Fibroblast of villous mesenchyme (primary cell): Measurements from ENCODE around the gene DGKE. TPM values are rescaled to one million over a fixed set of nuclear protein-coding genes. Genes with fewer than 3 reads are reported as not detected.
A peak's percentile ranks its signal among the peaks of the same experiment; 100 is the strongest.

Experiments used
- DNase-seq: peaks from one replicate; pipeline ENCODE4 v3.0.0-alpha.2; 2010; ENCODE audit warnings: low read depth
- H3K4me3 ChIP-seq: 2 replicates; pipeline ENCODE4 v1.5.1; 2011; ENCODE audit warnings: low read depth, mild to moderate bottlenecking, low read length
- CTCF ChIP-seq: IDR thresholded peaks from 2 replicates; pipeline ENCODE4 v1.5.1; 2012; ENCODE audit warnings: low read depth, mild to moderate bottlenecking, low read length; ENCODE audit not compliant: insufficient read depth
- total RNA-seq: library from RNA; depleted of rRNA; stranded (reverse); fragments of >200 nt; gene quantifications from 2 replicates; pipeline ENCODE4 v1.2.3, GENCODE V29; 2012

DGKE gene
- total RNA-seq, 1 donor = 12.1 TPM

DNA sequence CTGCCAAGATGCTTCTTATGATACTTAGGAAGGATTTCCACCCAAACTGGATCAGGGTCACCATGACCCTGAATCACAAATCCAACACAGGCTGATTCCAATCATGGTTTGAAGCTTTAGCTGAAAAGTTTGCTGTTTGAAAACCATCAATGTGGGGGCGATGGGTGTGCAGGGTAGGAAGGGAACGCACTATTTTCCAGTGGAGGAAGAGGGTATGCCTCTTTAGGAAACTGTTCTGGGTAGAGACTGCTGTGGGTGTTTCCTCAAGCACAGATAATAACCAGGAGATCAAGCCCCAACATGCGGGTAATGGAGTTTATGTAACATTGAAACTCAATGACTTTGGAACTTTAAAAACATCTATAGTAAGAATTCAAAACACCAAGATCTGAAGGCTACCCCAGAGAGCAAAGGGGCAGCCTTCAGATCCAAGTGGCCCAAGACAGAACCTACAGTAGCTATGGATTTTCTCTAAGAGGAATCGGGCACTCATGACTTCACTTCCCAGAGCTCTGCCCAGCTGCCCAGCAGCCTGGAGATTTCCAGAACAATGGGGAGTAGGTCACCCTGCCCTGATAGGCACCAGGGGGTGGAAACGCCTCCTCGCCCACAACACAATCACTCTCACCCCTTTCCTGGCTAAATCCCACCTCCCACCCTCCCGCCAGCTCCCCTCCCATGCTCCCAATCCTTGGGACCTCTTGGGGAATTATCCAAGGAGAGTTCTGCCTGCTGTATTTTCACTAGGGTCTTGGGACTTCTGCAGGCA is 57.1 kb downstream of the DGKE start:
- no peak overlapping the region for H3K4me3 ChIP-seq
- no peak for DNase-seq
- no peak for TF ChIP-seq CTCF

GRCh38 chr17:56891751-56892150 is 57.8 kb downstream of the DGKE start:
- no peak for DNase-seq

GRCh38 chr17:56892333-56892732 is 58.4 kb downstream of the DGKE start:
- no peak for TF ChIP-seq CTCF
- H3K4me3 ChIP-seq = no peak overlapping the region
- DNase-seq = no peak

More at GRCh38 chr17:56891751-56892150, 57.8 kb downstream of the DGKE start:
- peak; percentile 43 for TF ChIP-seq CTCF
- H3K4me3 ChIP-seq = no peak overlapping the region

DNA sequence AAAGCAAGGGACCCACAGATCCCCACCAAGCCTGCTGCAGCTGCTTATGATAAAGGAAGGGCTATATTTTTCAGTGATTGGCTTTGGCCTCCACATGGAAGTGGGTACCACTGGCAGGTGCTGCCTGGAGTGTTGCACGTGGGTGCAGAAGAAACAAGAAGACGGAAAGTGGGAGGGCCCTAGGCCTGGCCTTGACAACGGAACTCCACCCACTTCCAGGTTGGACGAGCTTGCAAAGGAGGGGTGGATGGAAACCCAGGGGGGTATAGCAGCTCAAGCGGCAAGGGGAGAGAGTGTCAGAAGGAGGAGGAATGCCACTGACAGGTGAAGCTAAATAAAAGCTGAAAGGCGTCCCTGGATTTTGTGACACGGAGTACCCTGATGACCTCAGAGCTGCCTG is 59.6 kb downstream of the DGKE start:
- H3K4me3 ChIP-seq = no peak overlapping the region
- no peak for TF ChIP-seq CTCF

DNA sequence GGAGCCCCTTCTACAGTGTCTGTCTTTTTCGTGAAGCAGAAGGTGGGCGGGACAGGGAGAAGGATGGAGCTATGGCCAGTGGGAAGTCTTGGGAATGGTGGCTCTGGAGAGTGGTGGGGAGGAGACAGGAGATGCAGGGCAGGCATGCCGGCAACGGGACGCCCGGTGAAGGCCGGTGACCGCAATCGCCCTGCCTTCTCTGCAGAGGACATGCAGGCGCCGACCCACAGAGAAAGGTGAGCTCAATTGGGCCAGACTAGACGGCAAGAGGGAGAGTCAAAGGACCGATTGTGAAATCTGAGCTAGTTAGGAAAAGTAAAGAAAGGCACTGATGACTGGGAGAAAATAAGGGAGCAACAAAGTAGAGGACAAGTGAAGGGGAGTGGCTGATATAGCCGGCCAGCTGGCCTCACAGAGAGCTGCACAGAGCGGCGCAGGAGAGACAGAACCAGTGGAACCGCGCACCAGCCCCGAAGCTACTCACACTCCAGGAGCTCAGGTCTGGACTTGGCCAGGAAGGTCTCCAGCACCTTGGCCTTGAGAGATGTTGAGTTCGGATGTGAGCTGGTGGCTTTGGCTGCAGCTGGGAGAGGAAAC is 61.0 kb downstream of the DGKE start:
- no peak for DNase-seq
- H3K4me3 ChIP-seq = no peak overlapping the region
- no peak for TF ChIP-seq CTCF

More for the DNA sequence above, 59.6 kb downstream of the DGKE start:
- DNase-seq = no peak

- no peak overlapping the region for H3K4me3 ChIP-seq
- TF ChIP-seq CTCF = no peak
- DNase-seq = no peak
Measured at GRCh38 chr17:56896217-56896967, 62.4 kb downstream of the DGKE start.
